HG02623 (cell line): ENCODE results near the gene ATG5.

ENCODE experiments used
- ATAC-seq: cut with Tn5 transposase; IDR thresholded peaks from one replicate; pipeline ENCODE4 v1.9.1; 2021; ENCODE audit warnings: moderate library complexity; ENCODE audit not compliant: unreplicated experiment

ATG5 gene

GRCh38 chr6:106184629-106185028 lies 140.9 kb downstream of the ATG5 start:
- ATAC-seq, result no peak

GRCh38 chr6:106183430-106183829 lies 142.1 kb downstream of the ATG5 start:
- no peak for ATAC-seq

GRCh38 chr6:106182455-106182854 lies 143.1 kb downstream of the ATG5 start:
- ATAC-seq, result peak; percentile 77

- ATAC-seq, result no peak
These were observed 143.7 kb downstream of the ATG5 start for GRCh38 chr6:106181664-106182418.

- ATAC-seq, result no peak
These were observed 145.4 kb downstream of the ATG5 start for GRCh38 chr6:106180208-106180607.

- no peak for ATAC-seq
These were observed 146.7 kb downstream of the ATG5 start for GRCh38 chr6:106178900-106179299.

- ATAC-seq, result no peak
These were observed 147.8 kb downstream of the ATG5 start for GRCh38 chr6:106177786-106178185.

- ATAC-seq, result no peak
These were observed 152.3 kb downstream of the ATG5 start for GRCh38 chr6:106173124-106173879.

GRCh38 chr6:106170030-106170791 lies 155.3 kb downstream of the ATG5 start:
- ATAC-seq, result no peak

- no peak for ATAC-seq
These were observed 156.0 kb downstream of the ATG5 start for GRCh38 chr6:106169517-106169916.

- no peak for ATAC-seq
These were observed 157.3 kb downstream of the ATG5 start for GRCh38 chr6:106168097-106168888.

GRCh38 chr6:106167096-106167814 lies 158.3 kb downstream of the ATG5 start:
- peak; percentile 38 for ATAC-seq

GRCh38 chr6:106165885-106166485 lies 159.6 kb downstream of the ATG5 start:
- ATAC-seq, result no peak

- peak; percentile 45 for ATAC-seq
These were observed 161.3 kb downstream of the ATG5 start for GRCh38 chr6:106163966-106164877.

- ATAC-seq, result peak; percentile 26
These were observed 162.1 kb downstream of the ATG5 start for GRCh38 chr6:106163446-106163965.

- ATAC-seq, result no peak
These were observed 162.6 kb downstream of the ATG5 start for GRCh38 chr6:106162921-106163320.

GRCh38 chr6:106161893-106162292 lies 163.7 kb downstream of the ATG5 start:
- ATAC-seq, result no peak

- ATAC-seq, result no peak
These were observed 164.2 kb downstream of the ATG5 start for GRCh38 chr6:106161311-106161874.
